Esophagus squamous epithelium (tissue), 4 donors: ENCODE measurements around the gene MFAP2.
"Not testable (repeated sequence)": the region's sequence is repeated elsewhere in the genome, so short reads cannot be mapped to it uniquely, and the experiment has no call there.

Experiments used
- CTCF ChIP-seq, 6 experiments: fragments of 450-650 bp in 4 of 6; fragments of 200-600 bp in 2 of 6; sonication (generic) in 2 of 6; IDR thresholded peaks; one replicate each; pipeline ENCODE4 v1.5.1; 2016 to 2019; ENCODE audit warnings: antibody characterized with exemption in 6 of 6, mild to moderate bottlenecking in 4 of 6, moderate library complexity in 4 of 6
- POLR2A ChIP-seq, 4 donors: fragments of 450-650 bp; IDR thresholded peaks; one replicate each; pipeline ENCODE4 v1.6.1; 2017; ENCODE audit warnings: antibody characterized with exemption in 4 of 4, mild to moderate bottlenecking in 4 of 4, moderate library complexity in 3 of 4

- not testable (repeated sequence) for TF ChIP-seq CTCF, POLR2A (IDR thresholded peaks at IDR 0.05)
Measured at GRCh38 chr1:16936580-16936979, 43.8 kb downstream of the MFAP2 start.
